ENCODE measurements around the gene MUC20.
"Not testable (repeated sequence)": the region's sequence is repeated elsewhere in the genome, so short reads cannot be mapped to it uniquely, and the experiment has no call there.

MUC20 gene

GRCh38 chr3:195720831-195721506, at the start of gene MUC20:
Gene MUC20, plus strand, starts transcription at chr3:195720978. Its CDS starts 30 bp downstream, at chr3:195721008.
- DNase-seq (ENCODE audit: low read depth in 2 of 2), result not testable (repeated sequence)

GRCh38 chr3:195671283-195671682, 49.5 kb upstream of the MUC20 start:
- DNase-seq (ENCODE audit: low read depth in 2 of 2), result not testable (repeated sequence)

DNA sequence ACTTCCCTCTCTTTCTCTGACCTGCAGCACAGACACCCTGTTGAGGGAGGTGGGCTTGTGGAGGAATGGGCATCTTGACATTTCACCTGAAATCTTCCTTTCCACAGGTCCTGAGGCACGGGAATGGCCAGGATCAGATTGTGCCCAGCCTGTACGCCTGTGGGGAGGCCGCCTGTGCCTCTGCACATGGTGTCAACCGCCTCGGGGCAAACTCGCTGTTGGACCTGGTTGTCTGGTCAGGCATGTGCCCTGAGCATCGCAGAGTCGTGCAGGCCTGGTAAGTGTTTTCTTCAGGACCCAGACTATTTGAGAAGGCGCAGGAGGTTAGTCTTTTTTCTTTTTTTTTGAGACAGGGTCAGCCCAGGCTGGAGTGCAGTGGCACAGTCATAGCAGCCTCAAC, 47.1 kb upstream of the MUC20 start:
- not testable (repeated sequence) for DNase-seq (ENCODE audit: low read depth in 2 of 2)

- not testable (repeated sequence) for DNase-seq (ENCODE audit: low read depth in 2 of 2)
These were observed 42.3 kb upstream of the MUC20 start for GRCh38 chr3:195678391-195679015.

- not testable (repeated sequence) for DNase-seq (ENCODE audit: low read depth in 2 of 2)
These were observed 40.1 kb upstream of the MUC20 start for GRCh38 chr3:195680690-195681089.

DNA sequence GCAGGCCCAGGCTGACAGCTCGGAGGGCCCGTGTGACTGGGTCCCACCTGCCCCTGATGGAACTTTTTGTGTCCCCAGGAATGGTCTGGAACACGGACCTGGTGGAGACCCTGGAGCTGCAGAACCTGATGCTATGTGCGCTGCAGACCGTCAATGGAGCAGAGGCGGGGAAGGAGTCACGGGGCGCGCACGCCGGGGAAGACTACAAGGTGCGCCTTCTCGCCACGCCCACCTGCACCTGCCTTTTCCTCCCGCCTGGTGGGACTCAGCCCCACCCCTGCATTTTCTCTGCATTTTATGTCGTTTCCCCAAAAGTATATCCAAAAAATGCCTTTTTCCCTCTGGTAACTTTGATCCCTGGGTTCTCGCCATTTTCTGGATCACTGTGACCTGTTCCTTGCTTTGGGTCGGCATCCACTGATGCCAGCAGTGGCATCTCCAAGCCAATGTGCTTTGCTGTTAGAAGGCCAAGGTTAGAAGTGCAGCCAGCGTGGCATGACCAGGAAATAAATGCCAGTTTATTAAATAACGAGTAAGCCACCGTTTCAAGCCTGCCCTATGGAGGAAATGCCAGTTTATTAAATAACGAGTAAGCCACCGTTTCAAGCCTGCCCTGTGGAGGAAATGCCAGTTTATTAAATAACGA, 39.2 kb upstream of the MUC20 start:
- DNase-seq (ENCODE audit: low read depth in 2 of 2), result not testable (repeated sequence)

- DNase-seq (ENCODE audit: low read depth in 2 of 2), result not testable (repeated sequence)
These were observed 38.6 kb upstream of the MUC20 start for GRCh38 chr3:195682104-195682742.

DNA sequence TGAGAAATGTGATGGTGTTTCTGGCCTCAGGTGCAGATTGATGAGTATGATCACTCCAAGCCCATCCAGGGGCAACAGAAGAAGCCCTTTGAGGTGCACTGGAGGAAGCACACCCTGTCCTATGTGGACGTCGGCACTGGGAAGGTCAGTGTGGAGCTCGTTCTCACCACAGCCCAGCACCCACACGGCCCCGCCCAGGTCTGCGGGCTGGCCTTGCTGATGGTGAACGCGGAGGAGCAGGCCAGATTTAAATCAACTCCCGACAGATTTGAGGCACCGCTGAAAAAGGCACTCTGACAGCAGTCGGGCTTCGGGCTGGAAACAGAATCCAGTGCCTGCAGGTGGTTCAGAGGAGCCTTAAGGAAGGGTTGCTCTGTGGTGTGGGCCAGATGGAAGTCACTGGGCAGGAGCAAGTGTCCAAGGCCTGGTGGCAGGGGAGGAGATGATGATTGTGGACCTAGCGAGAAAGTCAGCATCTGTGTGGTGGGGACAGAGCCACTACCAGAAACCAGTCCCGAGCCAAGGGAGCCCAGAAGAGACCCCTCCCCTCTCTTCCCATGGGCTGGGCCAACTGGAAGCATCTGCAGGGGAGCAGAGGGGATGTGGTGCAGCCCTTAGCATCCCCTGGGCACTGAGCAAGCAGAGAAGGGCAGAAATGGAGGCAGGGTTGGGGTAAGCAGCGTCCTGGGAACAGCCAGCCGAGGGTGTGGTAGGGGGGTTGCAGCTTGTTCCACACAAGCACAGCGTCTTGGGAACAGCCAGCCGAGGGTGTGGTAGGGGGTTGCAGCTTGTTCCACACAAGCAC, 36.9 kb upstream of the MUC20 start:
- DNase-seq (ENCODE audit: low read depth in 2 of 2), result not testable (repeated sequence)

GRCh38 chr3:195684527-195685257, 36.1 kb upstream of the MUC20 start:
- DNase-seq (ENCODE audit: low read depth in 2 of 2), result not testable (repeated sequence)

GRCh38 chr3:195686537-195687208, 34.1 kb upstream of the MUC20 start:
- DNase-seq (ENCODE audit: low read depth in 2 of 2), result not testable (repeated sequence)

DNA sequence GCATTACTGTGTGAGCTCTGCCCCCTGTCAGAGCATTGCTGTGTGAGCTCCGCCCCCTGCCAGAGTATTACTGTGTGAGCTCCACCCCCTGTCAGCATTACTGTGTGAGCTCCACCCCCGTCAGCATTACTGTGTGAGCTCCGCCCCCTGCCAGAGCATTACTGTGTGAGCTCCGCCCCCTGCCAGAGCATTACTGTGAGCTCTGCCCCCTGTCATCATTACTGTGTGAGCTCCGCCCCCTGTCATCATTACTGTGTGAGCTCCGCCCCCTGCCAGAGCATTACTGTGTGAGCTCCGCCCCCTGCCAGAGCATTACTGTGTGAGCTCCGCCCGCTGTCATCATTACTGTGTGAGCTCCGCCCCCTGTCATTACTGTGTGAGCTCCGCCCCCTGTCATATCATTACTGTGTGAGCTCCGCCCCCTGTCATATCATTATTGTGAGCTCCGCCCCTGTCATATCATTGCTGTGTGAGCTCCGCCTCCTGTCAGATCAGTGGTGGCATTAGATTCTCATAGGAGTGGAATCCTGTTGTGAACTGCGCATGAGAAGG, 33.5 kb upstream of the MUC20 start:
- DNase-seq (ENCODE audit: low read depth in 2 of 2), result peak in 1 of 2 donors; percentile 19

DNA sequence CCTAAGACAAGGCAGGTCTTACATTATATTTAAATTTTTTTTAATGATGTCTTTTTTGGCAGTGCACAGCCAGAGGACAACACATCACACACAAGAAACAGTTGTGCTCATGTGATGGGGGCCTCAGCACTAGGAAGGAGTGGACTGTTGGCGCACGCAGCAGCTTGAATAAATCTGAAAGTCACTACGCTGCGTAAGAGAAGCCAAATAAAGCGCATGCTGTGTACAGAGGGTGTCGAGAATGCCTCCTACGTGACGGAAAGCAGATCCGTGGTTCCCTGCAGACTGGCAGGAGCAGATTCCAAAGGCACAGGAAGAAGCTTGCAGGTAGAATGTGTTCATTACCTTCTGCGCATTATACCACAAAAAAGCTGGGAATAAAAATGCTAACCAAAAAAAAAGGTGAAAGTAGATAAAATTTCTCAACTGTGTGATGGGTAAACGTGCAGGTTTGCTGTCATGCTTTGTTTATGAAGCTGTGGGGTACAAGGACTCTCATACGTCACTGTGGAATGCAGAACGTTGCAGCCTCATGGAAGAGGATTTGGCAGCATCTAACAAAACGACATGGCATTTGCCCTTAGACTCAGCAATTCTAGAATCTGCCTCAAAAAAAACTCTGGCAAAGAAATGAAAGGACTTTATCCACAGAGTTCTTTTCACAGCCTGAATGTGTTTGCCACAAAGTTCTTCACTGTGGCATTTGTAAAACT, 32.2 kb upstream of the MUC20 start:
- DNase-seq (ENCODE audit: low read depth in 2 of 2), result not testable (repeated sequence)

DNA sequence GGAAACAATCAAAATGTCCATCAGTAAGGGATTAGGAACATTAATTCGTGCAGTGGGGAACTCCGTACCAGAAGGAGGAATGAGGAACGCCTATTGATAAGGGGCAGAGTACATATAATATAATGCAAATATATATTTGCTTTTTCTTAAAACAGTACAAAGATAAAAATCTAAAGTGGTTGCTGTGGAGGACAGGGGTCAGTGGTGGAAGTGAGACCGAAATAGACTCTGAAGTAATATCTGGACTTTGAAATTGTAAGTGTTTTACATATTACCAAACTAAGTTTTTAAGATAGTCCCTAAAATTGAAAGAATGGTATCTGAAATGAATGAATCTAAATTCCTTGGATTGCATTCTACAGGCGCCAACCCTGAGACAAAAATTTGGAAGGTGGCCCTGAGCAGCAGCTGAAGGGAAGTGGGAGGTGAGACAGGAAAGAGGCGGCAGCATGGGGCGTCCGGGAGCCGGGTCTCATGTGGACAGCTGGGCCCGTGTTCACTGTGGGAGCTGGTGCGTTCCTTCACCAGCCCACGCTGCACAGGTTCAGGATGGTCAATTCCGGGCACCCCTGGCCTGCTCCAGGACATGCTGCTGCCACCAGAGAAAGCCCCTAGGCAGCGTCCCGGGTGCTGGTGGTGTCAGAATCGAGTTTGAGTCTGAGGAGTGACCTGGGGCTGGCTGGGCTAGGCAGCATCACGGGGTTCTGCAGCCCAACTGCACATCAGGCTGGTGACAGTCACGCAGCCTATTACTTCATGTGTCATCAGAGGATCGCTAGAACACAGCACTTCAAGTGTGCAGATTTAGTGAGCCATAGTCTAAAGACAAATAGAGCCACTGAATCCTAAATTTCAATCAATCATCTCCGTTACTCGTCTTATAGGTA, 31.4 kb upstream of the MUC20 start:
- DNase-seq (ENCODE audit: low read depth in 2 of 2), result not testable (repeated sequence)

GRCh38 chr3:195690951-195691350, 29.8 kb upstream of the MUC20 start:
- no peak for DNase-seq (ENCODE audit: low read depth in 2 of 2)

GRCh38 chr3:195691596-195692353, 29.0 kb upstream of the MUC20 start:
- not testable (repeated sequence) for DNase-seq (ENCODE audit: low read depth in 2 of 2)

- DNase-seq (ENCODE audit: low read depth in 2 of 2), result no peak
These were observed 28.5 kb upstream of the MUC20 start for GRCh38 chr3:195692354-195692685.

DNA sequence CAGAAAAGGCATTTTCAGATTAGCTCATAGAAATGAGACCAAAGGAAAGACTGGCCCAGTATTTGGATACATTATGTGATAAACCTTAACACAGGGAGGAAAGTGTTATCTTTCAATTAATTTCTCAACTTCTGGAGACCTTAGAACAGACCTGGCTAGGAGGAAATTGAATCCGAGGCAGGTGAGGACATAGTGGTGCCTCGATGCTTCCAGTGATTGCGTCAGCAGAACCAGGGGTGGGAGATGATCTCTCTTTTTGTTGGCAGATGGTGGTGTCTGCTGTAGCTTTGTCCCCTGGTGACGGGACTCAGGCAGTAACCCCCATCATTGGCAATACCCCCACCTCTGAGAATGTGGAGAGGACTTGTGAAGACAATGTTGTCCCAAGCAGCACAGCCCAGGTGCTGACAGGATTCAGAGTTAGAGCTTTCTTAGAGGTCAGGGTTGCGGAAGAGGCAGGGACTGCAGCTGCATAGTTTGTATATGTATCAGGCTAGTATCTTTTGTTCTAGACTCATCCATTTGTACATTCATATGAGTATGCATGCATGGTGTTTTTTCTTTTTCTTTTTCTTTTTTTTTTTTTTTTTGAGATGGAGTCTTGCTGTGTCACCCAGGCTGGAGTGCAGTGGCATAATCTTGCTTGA, 27.9 kb upstream of the MUC20 start:
- no peak for DNase-seq (ENCODE audit: low read depth in 2 of 2)
